ENCODE measurements around the gene POC5.

- no peak for TF ChIP-seq CTCF (IDR thresholded peaks at IDR 0.05)
- no peak for TF ChIP-seq POLR2AphosphoS5 (IDR thresholded peaks at IDR 0.05)
- TF ChIP-seq EP300 (IDR thresholded peaks at IDR 0.05) = no peak
Observed at GRCh38 chr5:75663579-75664284, 53.5 kb downstream of the POC5 start.

Data from suprapubic skin (tissue), 4 donors.